Body of pancreas (tissue), 4 donors: ENCODE measurements around the gene FAT3. TPM values are rescaled to one million over a fixed set of nuclear protein-coding genes. Genes with fewer than 3 reads are reported as not detected.

Experiments used
- ATAC-seq: fragments of 150-250 bp; one replicate; pipeline ENCODE4 v1.9.1; 2016
- DNase-seq, 4 donors: peaks; one replicate each; pipeline ENCODE4 v3.0.0-alpha.2; 2019
- H3K27ac ChIP-seq, 4 donors: fragments of 200-600 bp; sonication (generic); 1 replicate in 3 of 4; 2 replicates in 1 of 4; pipeline versions ENCODE4 v1.5.1 to v1.6.1; 2016 to 2019; ENCODE audit warnings: mild to moderate bottlenecking in 1 of 4, mixed read lengths in 1 of 4, moderate library complexity in 1 of 4
- H3K27me3 ChIP-seq, 2 donors: fragments of 200-600 bp; sonication (generic); one replicate each; pipeline ENCODE4 v1.6.0; 2016; ENCODE audit warnings: mild to moderate bottlenecking in 1 of 2
- H3K36me3 ChIP-seq, 2 donors: fragments of 200-600 bp; sonication (generic); replicated peaks in 1 of 2; 2 replicates each; pipeline ENCODE4 v1.5.1; 2016; ENCODE audit warnings: low read depth in 2 of 2; ENCODE audit not compliant: insufficient read depth in 1 of 2
- H3K4me1 ChIP-seq: fragments of 200-600 bp; sonication (generic); one replicate; pipeline ENCODE4 v1.6.0; 2016
- H3K4me3 ChIP-seq, 2 donors: fragments of 200-600 bp; sonication (generic); 1 replicate in 1 of 2; 2 replicates in 1 of 2; pipeline ENCODE4 v1.5.1; 2016 to 2019
- H3K9me3 ChIP-seq, 3 donors: fragments of 200-600 bp; sonication (generic); 1 replicate in 2 of 3; 2 replicates in 1 of 3; pipeline ENCODE4 v1.5.1; 2016
- CTCF ChIP-seq, 7 experiments: fragments of 450-650 bp in 4 of 7; fragments of 200-600 bp in 3 of 7; sonication (generic) in 3 of 7; IDR thresholded peaks; one replicate each; pipeline ENCODE4 v1.5.1; 2016 to 2019; ENCODE audit warnings: antibody characterized with exemption in 7 of 7
- POLR2A ChIP-seq, 3 donors: fragments of 450-650 bp; IDR thresholded peaks; one replicate each; pipeline ENCODE4 v1.6.1; 2016; ENCODE audit warnings: antibody characterized with exemption in 3 of 3, mild to moderate bottlenecking in 2 of 3
- WGBS, 2 donors: methylation state at CpG; one replicate each; pipeline ENCODE4 v1.1.5; 2017; 5-methylcytosine and 5-hydroxymethylcytosine counted together
- intact Hi-C: fragments of 100-400 bp; cut with DNase I; formaldehyde crosslinking; loops from one replicate; pipeline ENCODE4 v1.15.1; 2023
- total RNA-seq, 2 donors: library from RNA; depleted of rRNA; stranded (reverse); fragments of >200 nt; gene quantifications; one replicate each; pipeline ENCODE4 v1.1.0, GENCODE V29; 2016

The FAT3 gene
- total RNA-seq, 2 donors from 2014 or later = 0.26 to 0.66 TPM

- ATAC-seq (peak; percentile 33), DNase-seq (peak in 3 of 4 donors; percentile 8 to 12 (median 11))
- WGBS, 2 donors = 1 to 2% methylated on average over 44 to 65 of the region's 65 CpGs
- H3K9me3 ChIP-seq = no peaks in the 10 kb centered on the region
- H3K27ac ChIP-seq = no peak overlapping the region
- no peaks in the 10 kb centered on the region for H3K27me3 ChIP-seq
- H3K4me1 ChIP-seq = peaks cover 32% of the 10 kb centered on the region
- no peaks in the 10 kb centered on the region for H3K36me3 ChIP-seq
- no peak overlapping the region for H3K4me3 ChIP-seq
- no peak for TF ChIP-seq POLR2A (IDR thresholded peaks at IDR 0.05)
- TF ChIP-seq CTCF (IDR thresholded peaks at IDR 0.05) = no peak
- intact Hi-C loops = no loop called here
Observed at GRCh38 chr11:92226331-92227229, 2.0 kb downstream of the FAT3 start.

- no peaks in the 10 kb centered on the region for H3K9me3 ChIP-seq
- ATAC-seq (no peak), DNase-seq (no peak)
- no peaks in the 10 kb centered on the region for H3K36me3 ChIP-seq
- no peaks in the 10 kb centered on the region for H3K27me3 ChIP-seq
- WGBS, 2 donors = 11 to 12% methylated on average over 13 of the region's 13 CpGs
- H3K4me3 ChIP-seq = no peak overlapping the region
- no peak for TF ChIP-seq CTCF (IDR thresholded peaks at IDR 0.05)
- no peak for TF ChIP-seq POLR2A (IDR thresholded peaks at IDR 0.05)
- H3K4me1 ChIP-seq = peaks cover 32% of the 10 kb centered on the region
- intact Hi-C loops = no loop called here
- H3K27ac ChIP-seq = no peak overlapping the region
Observed at GRCh38 chr11:92227230-92227814, 2.7 kb downstream of the FAT3 start.

- WGBS, 2 donors = 47 to 51% methylated on average over 6 of the region's 6 CpGs
Observed at GRCh38 chr11:92227959-92228935, 3.6 kb downstream of the FAT3 start.

GRCh38 chr11:92236856-92237255, 12.2 kb downstream of the FAT3 start:
- Histone ChIP-seq H3K4me1 (no peaks in the 10 kb centered on the region), H3K36me3 (no peaks in the 10 kb centered on the region), H3K9me3 (no peaks in the 10 kb centered on the region), H3K27me3 (no peaks in the 10 kb centered on the region), H3K4me3 (no peak overlapping the region), H3K27ac (no peak overlapping the region)
- 56 to 61% methylated on average over 1 of the region's 1 CpG for WGBS, 2 donors
- no peak for ATAC-seq
- intact Hi-C loops = no loop called here
- TF ChIP-seq POLR2A (IDR thresholded peaks at IDR 0.05) = no peak
- no peak for TF ChIP-seq CTCF (IDR thresholded peaks at IDR 0.05)
- no peak for DNase-seq

More at GRCh38 chr11:92227959-92228935, 3.6 kb downstream of the FAT3 start:
- no peak for TF ChIP-seq CTCF (IDR thresholded peaks at IDR 0.05)
- no peak for TF ChIP-seq POLR2A (IDR thresholded peaks at IDR 0.05)
- Histone ChIP-seq H3K9me3 (no peaks in the 10 kb centered on the region), H3K4me1 (peaks cover 32% of the 10 kb centered on the region), H3K36me3 (no peaks in the 10 kb centered on the region), H3K27me3 (no peaks in the 10 kb centered on the region), H3K27ac (no peak overlapping the region), H3K4me3 (no peak overlapping the region)
- ATAC-seq (no peak), DNase-seq (no peak)
- intact Hi-C loops = no loop called here
